ENCODE results near the gene TRMT10B.
A peak's percentile ranks its signal among the peaks of the same experiment; 100 is the strongest.
"Not testable (repeated sequence)": the region's sequence is repeated elsewhere in the genome, so short reads cannot be mapped to it uniquely, and the experiment has no call there.

Gene TRMT10B

GRCh38 chr9:37752642-37753488 is 740 bp upstream of the TRMT10B start:
- Histone ChIP-seq H3K27me3 (ENCODE audit: insufficient read depth, low read depth, severe bottlenecking) (no peaks in the 10 kb centered on the region), H3K9me3 (ENCODE audit: severe bottlenecking) (peaks cover 6% of the 10 kb centered on the region), H3K36me3 (no peaks in the 10 kb centered on the region), H3K4me3 (ENCODE audit: low read depth, low read length) (peak overlapping the region; percentile 75), H3K27ac (peak overlapping the region; percentile 67)
- no peak for DNase-seq
- TF ChIP-seq CTCF (IDR thresholded peaks at IDR 0.05; ENCODE audit: low read depth, low read length) = no peak

- H3K4me3 ChIP-seq (ENCODE audit: low read depth, low read length) = no peak overlapping the region
- no peak for TF ChIP-seq CTCF (IDR thresholded peaks at IDR 0.05; ENCODE audit: low read depth, low read length)
- no peak for DNase-seq
- no peaks in the 10 kb centered on the region for H3K9me3 ChIP-seq (ENCODE audit: severe bottlenecking)
- H3K36me3 ChIP-seq = no peaks in the 10 kb centered on the region
- no peaks in the 10 kb centered on the region for H3K27me3 ChIP-seq (ENCODE audit: insufficient read depth, low read depth, severe bottlenecking)
- H3K27ac ChIP-seq = no peak overlapping the region
Measured at GRCh38 chr9:37758747-37759146, 5.1 kb downstream of the TRMT10B start.

- Histone ChIP-seq H3K4me3 (ENCODE audit: low read depth, low read length) (no peak overlapping the region), H3K9me3 (ENCODE audit: severe bottlenecking) (no peaks in the 10 kb centered on the region), H3K36me3 (no peaks in the 10 kb centered on the region), H3K27ac (no peak overlapping the region), H3K27me3 (ENCODE audit: insufficient read depth, low read depth, severe bottlenecking) (no peaks in the 10 kb centered on the region)
- TF ChIP-seq CTCF (IDR thresholded peaks at IDR 0.05; ENCODE audit: low read depth, low read length) = no peak
- DNase-seq = no peak
Measured at GRCh38 chr9:37760416-37761161, 7.0 kb downstream of the TRMT10B start.

- no peaks in the 10 kb centered on the region for H3K36me3 ChIP-seq
- H3K4me3 ChIP-seq (ENCODE audit: low read depth, low read length) = no peak overlapping the region
- H3K27me3 ChIP-seq (ENCODE audit: insufficient read depth, low read depth, severe bottlenecking) = no peaks in the 10 kb centered on the region
- H3K9me3 ChIP-seq (ENCODE audit: severe bottlenecking) = no peaks in the 10 kb centered on the region
- H3K27ac ChIP-seq = no peak overlapping the region
- no peak for TF ChIP-seq CTCF (IDR thresholded peaks at IDR 0.05; ENCODE audit: low read depth, low read length)
- DNase-seq = no peak
Measured at GRCh38 chr9:37761511-37761910, 7.9 kb downstream of the TRMT10B start.

GRCh38 chr9:37765263-37765662 is 11.7 kb downstream of the TRMT10B start:
- H3K27ac ChIP-seq; DNase-seq; H3K27me3 ChIP-seq (ENCODE audit: insufficient read depth, low read depth, severe bottlenecking); H3K36me3 ChIP-seq; H3K4me3 ChIP-seq (ENCODE audit: low read depth, low read length); H3K9me3 ChIP-seq (ENCODE audit: severe bottlenecking): not testable (repeated sequence)

- no peaks in the 10 kb centered on the region for H3K27me3 ChIP-seq (ENCODE audit: insufficient read depth, low read depth, severe bottlenecking)
- H3K4me3 ChIP-seq (ENCODE audit: low read depth, low read length) = no peak overlapping the region
- DNase-seq = no peak
- no peak overlapping the region for H3K27ac ChIP-seq
- no peak for TF ChIP-seq CTCF (IDR thresholded peaks at IDR 0.05; ENCODE audit: low read depth, low read length)
- H3K9me3 ChIP-seq (ENCODE audit: severe bottlenecking) = no peaks in the 10 kb centered on the region
- H3K36me3 ChIP-seq = peaks cover 10% of the 10 kb centered on the region
Measured at GRCh38 chr9:37769306-37769705, 15.7 kb downstream of the TRMT10B start.
